ENCODE measurements around the gene RACGAP1.

RACGAP1 gene

DNA sequence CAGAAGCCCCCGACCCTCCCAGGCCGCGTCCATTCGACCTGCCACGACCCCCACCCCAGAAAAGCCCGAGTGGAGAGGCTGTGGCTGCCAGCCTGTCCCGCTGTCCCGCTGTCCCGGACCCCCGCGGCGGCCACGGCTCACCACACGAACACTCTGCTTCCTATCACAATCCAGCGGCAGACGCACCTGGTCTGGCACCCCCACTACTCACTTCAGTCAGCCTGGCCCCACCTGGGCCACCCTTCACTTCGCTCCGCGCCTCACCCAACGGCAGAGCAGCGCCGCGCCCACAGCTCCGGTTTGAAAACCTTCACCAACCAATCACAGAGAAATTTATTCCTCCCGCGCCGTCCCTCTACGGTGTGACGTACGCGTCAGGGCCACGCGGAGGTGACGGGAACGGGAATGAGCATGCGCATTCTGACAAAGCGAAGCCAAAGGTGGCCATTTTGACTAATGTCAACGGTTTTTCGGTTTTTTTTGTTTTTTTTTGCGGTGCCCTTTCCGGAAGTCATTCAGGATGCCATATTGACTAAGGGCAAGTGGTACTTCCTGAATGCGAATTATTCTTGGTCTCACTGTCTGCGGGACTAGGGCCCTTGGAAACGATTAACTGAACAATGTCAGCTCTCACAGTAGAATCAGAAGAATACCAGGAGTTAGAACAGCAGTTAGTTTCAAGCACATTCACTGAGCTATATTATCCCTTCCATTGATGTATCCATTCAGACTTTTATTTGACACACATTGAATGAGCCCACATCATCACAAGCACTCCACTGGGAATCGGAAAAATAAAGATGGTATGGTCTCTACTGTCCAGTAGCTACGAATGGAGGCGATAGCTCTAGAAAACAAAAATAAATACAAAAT, at the start of gene RACGAP1:
Gene RACGAP1, minus strand, starts transcription at position 308 of the 873 bp plus-strand sequence. CDS start 8,779 bp downstream, outside the sequence.
- peaks cover 11% of the 10 kb centered on the region for H3K4me1 ChIP-seq (ENCODE audit: control insufficient read depth, insufficient read depth, low read length)
- peak within 1 kb of the TSS; percentile 85 for H3K9ac ChIP-seq (ENCODE audit: low read length)
- H3K27me3 ChIP-seq (replicated peaks; ENCODE audit: control insufficient read depth, insufficient read depth, low read length), result no peaks in the 10 kb centered on the region
- H3K9me3 ChIP-seq (ENCODE audit: control insufficient read depth, low read length), result no peaks in the 10 kb centered on the region
- no peaks in the 10 kb centered on the region for H3K36me3 ChIP-seq (ENCODE audit: control insufficient read depth, insufficient read depth, low read length, severe bottlenecking)
- H3K4me3 ChIP-seq (ENCODE audit: low read length), result peak within 1 kb of the TSS; percentile 90
- peak; percentile 100 for DNase-seq (ENCODE audit: low read depth)

DNA sequence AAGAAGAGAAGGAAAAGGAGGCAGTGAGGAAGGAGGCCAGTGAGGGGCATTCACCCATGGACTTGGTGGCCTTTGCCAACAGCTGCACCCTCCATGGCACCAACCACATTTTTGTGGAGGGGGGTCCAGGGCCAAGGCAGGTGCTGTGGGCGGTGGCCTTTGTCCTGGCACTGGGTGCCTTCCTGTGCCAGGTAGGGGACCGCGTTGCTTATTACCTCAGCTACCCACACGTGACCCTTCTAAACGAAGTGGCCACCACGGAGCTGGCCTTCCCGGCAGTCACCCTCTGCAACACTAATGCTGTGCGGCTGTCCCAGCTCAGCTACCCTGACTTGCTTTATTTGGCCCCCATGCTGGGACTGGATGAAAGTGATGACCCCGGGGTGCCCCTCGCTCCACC, 48.4 kb upstream of the RACGAP1 start:
- DNase-seq (ENCODE audit: low read depth), result no peak
- no peaks in the 10 kb centered on the region for H3K27me3 ChIP-seq (replicated peaks; ENCODE audit: control insufficient read depth, insufficient read depth, low read length)
- H3K4me1 ChIP-seq (ENCODE audit: control insufficient read depth, insufficient read depth, low read length), result peaks cover 11% of the 10 kb centered on the region
- no peaks in the 10 kb centered on the region for H3K36me3 ChIP-seq (ENCODE audit: control insufficient read depth, insufficient read depth, low read length, severe bottlenecking)
- H3K9me3 ChIP-seq (ENCODE audit: control insufficient read depth, low read length), result no peaks in the 10 kb centered on the region
- H3K9ac ChIP-seq (ENCODE audit: low read length), result no peak overlapping the region
- H3K4me3 ChIP-seq (ENCODE audit: low read length), result no peak overlapping the region

- H3K9ac ChIP-seq (ENCODE audit: low read length), result no peak overlapping the region
- no peak for DNase-seq (ENCODE audit: low read depth)
- no peak overlapping the region for H3K4me3 ChIP-seq (ENCODE audit: low read length)
- peaks cover 11% of the 10 kb centered on the region for H3K4me1 ChIP-seq (ENCODE audit: control insufficient read depth, insufficient read depth, low read length)
- no peaks in the 10 kb centered on the region for H3K36me3 ChIP-seq (ENCODE audit: control insufficient read depth, insufficient read depth, low read length, severe bottlenecking)
- H3K9me3 ChIP-seq (ENCODE audit: control insufficient read depth, low read length), result no peaks in the 10 kb centered on the region
- no peaks in the 10 kb centered on the region for H3K27me3 ChIP-seq (replicated peaks; ENCODE audit: control insufficient read depth, insufficient read depth, low read length)
Observed at GRCh38 chr12:50073206-50073605, 47.9 kb upstream of the RACGAP1 start.

- H3K9ac ChIP-seq (ENCODE audit: low read length), result no peak overlapping the region
- H3K4me3 ChIP-seq (ENCODE audit: low read length), result no peak overlapping the region
- peaks cover 11% of the 10 kb centered on the region for H3K4me1 ChIP-seq (ENCODE audit: control insufficient read depth, insufficient read depth, low read length)
- H3K9me3 ChIP-seq (ENCODE audit: control insufficient read depth, low read length), result no peaks in the 10 kb centered on the region
- H3K36me3 ChIP-seq (ENCODE audit: control insufficient read depth, insufficient read depth, low read length, severe bottlenecking), result no peaks in the 10 kb centered on the region
- no peaks in the 10 kb centered on the region for H3K27me3 ChIP-seq (replicated peaks; ENCODE audit: control insufficient read depth, insufficient read depth, low read length)
- no peak for DNase-seq (ENCODE audit: low read depth)
Observed at GRCh38 chr12:50072198-50072907, 47.1 kb upstream of the RACGAP1 start.

- Histone ChIP-seq H3K4me3 (ENCODE audit: low read length) (no peak overlapping the region), H3K9ac (ENCODE audit: low read length) (peak overlapping the region; percentile 27), H3K36me3 (ENCODE audit: control insufficient read depth, insufficient read depth, low read length, severe bottlenecking) (no peaks in the 10 kb centered on the region), H3K27me3 (replicated peaks; ENCODE audit: control insufficient read depth, insufficient read depth, low read length) (no peaks in the 10 kb centered on the region), H3K9me3 (ENCODE audit: control insufficient read depth, low read length) (no peaks in the 10 kb centered on the region), H3K4me1 (ENCODE audit: control insufficient read depth, insufficient read depth, low read length) (peaks cover 10% of the 10 kb centered on the region)
- peak; percentile 93 for DNase-seq (ENCODE audit: low read depth)
Observed at GRCh38 chr12:50070314-50071060, 45.2 kb upstream of the RACGAP1 start.

GRCh38 chr12:50069539-50069938, 44.2 kb upstream of the RACGAP1 start:
- no peak overlapping the region for H3K9ac ChIP-seq (ENCODE audit: low read length)

DNA sequence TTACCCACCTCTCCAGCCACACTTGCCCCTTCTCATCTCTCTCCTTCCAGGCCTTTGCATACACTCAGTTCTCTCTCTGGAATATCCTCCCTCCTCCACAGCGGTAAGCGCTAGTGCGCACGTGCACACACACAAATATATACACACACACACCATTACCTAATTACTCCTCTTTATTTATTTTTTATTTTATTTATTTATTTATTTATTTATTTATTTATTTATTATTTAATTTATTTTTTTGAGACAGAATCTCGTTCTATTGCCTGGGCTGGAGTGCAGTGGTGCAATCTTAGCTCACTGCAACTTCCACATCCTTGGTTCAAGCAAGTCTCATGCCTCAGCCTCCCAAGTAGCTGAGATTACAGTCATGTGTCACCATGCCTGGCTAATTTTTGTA, 43.8 kb upstream of the RACGAP1 start:
- H3K9ac ChIP-seq (ENCODE audit: low read length), result no peak overlapping the region
- no peak for DNase-seq (ENCODE audit: low read depth)
- no peak overlapping the region for H3K4me3 ChIP-seq (ENCODE audit: low read length)
- H3K4me1 ChIP-seq (ENCODE audit: control insufficient read depth, insufficient read depth, low read length), result peaks cover 7% of the 10 kb centered on the region
- no peaks in the 10 kb centered on the region for H3K27me3 ChIP-seq (replicated peaks; ENCODE audit: control insufficient read depth, insufficient read depth, low read length)
- no peaks in the 10 kb centered on the region for H3K9me3 ChIP-seq (ENCODE audit: control insufficient read depth, low read length)
- no peaks in the 10 kb centered on the region for H3K36me3 ChIP-seq (ENCODE audit: control insufficient read depth, insufficient read depth, low read length, severe bottlenecking)

More at GRCh38 chr12:50069539-50069938, 44.2 kb upstream of the RACGAP1 start:
- Histone ChIP-seq H3K4me3 (ENCODE audit: low read length) (no peak overlapping the region), H3K9me3 (ENCODE audit: control insufficient read depth, low read length) (no peaks in the 10 kb centered on the region), H3K4me1 (ENCODE audit: control insufficient read depth, insufficient read depth, low read length) (peaks cover 7% of the 10 kb centered on the region), H3K36me3 (ENCODE audit: control insufficient read depth, insufficient read depth, low read length, severe bottlenecking) (no peaks in the 10 kb centered on the region), H3K27me3 (replicated peaks; ENCODE audit: control insufficient read depth, insufficient read depth, low read length) (no peaks in the 10 kb centered on the region)
- no peak for DNase-seq (ENCODE audit: low read depth)

- H3K9ac ChIP-seq (ENCODE audit: low read length), result no peak overlapping the region
- no peak overlapping the region for H3K4me3 ChIP-seq (ENCODE audit: low read length)
- no peaks in the 10 kb centered on the region for H3K36me3 ChIP-seq (ENCODE audit: control insufficient read depth, insufficient read depth, low read length, severe bottlenecking)
- no peaks in the 10 kb centered on the region for H3K27me3 ChIP-seq (replicated peaks; ENCODE audit: control insufficient read depth, insufficient read depth, low read length)
- peaks cover 9% of the 10 kb centered on the region for H3K4me1 ChIP-seq (ENCODE audit: control insufficient read depth, insufficient read depth, low read length)
- no peaks in the 10 kb centered on the region for H3K9me3 ChIP-seq (ENCODE audit: control insufficient read depth, low read length)
- DNase-seq (ENCODE audit: low read depth), result peak; percentile 83
Observed at GRCh38 chr12:50066402-50066801, 41.1 kb upstream of the RACGAP1 start.

DNA sequence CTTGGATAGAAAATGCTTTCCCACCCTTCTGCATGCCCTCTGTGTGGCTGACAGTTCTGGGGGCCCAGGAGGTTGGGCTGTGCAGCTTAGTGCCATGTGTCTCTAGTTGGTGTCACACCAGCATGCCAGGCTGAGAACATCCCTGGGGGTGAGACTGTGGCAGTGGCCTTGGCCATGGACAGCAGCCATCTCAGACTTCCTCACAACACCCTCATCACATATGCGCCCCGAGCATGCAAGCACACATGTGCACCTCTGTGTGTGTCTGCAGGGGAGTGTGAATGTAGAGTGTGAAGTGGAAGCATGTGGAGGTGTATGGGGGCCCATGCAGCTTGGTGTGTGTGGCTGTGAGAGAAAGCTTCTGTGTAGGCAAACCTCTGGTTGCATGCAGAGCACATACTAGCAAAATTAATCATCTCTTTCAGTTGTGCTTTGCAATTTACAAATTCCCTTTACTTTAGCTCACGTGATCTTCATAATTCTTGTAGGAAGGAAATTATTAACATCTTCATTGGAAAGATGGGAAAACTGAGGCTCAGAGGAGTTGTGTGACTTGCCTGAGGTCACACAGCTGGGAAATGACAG, 40.5 kb upstream of the RACGAP1 start:
- Histone ChIP-seq H3K27me3 (replicated peaks; ENCODE audit: control insufficient read depth, insufficient read depth, low read length) (no peaks in the 10 kb centered on the region), H3K4me1 (ENCODE audit: control insufficient read depth, insufficient read depth, low read length) (peaks cover 13% of the 10 kb centered on the region), H3K9ac (ENCODE audit: low read length) (no peak overlapping the region), H3K36me3 (ENCODE audit: control insufficient read depth, insufficient read depth, low read length, severe bottlenecking) (no peaks in the 10 kb centered on the region), H3K4me3 (ENCODE audit: low read length) (no peak overlapping the region), H3K9me3 (ENCODE audit: control insufficient read depth, low read length) (no peaks in the 10 kb centered on the region)
- DNase-seq (ENCODE audit: low read depth), result peak; percentile 28

DNA sequence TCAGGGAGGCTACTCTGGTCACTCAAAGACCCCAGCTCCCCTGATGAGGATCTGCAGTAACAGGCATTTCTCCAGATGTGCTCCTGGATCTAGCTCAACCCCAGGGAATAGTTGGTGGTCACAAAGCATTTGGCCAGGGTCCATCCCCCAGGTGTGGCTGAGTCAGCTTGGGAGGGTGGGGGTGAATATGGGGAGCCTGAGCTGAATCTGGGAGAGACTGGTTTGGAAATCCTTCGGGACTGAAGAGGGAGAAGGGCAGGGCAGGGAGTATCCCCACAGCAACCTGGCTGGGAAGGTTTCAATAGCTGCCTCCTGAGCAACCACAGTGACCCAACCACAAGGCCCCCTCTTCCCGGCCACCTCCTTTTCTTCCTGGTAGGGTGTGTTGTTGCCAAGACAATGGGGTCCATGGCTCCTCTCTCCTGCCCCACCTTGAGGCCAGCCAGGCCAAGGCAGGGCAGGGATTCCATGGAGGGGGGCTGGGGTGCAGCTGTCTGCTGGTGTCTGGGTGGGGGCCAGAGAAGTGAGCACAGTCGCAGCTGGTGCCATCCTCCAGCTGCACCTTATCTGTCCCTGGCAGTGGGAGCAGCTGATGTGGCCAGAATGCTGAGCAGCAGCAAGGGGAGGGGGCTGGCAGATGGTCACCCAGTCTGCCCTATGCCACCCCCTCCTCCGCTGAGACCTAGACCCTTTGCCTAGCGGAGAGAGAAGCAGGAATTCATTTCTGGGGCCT, 37.6 kb upstream of the RACGAP1 start:
- no peaks in the 10 kb centered on the region for H3K36me3 ChIP-seq (ENCODE audit: control insufficient read depth, insufficient read depth, low read length, severe bottlenecking)
- H3K4me1 ChIP-seq (ENCODE audit: control insufficient read depth, insufficient read depth, low read length), result peaks cover 11% of the 10 kb centered on the region
- DNase-seq (ENCODE audit: low read depth), result no peak
- H3K9ac ChIP-seq (ENCODE audit: low read length), result no peak overlapping the region
- H3K4me3 ChIP-seq (ENCODE audit: low read length), result no peak overlapping the region
- no peaks in the 10 kb centered on the region for H3K9me3 ChIP-seq (ENCODE audit: control insufficient read depth, low read length)
- H3K27me3 ChIP-seq (replicated peaks; ENCODE audit: control insufficient read depth, insufficient read depth, low read length), result no peaks in the 10 kb centered on the region

Measured in adipocyte (in vitro differentiated cells).